Activated T-helper 1 cell treated with anti-CD3 and anti-CD28 coated beads, Interleukin-2, amount 50 U/mL, for 16 hours (primary cell): ENCODE measurements around the gene BPGM.
"Not testable (repeated sequence)": the region's sequence is repeated elsewhere in the genome, so short reads cannot be mapped to it uniquely, and the experiment has no call there.

Experiments
- DNase-seq, 2 donors: peaks; one replicate each; pipeline ENCODE4 v3.0.0-alpha.2; 2020; ENCODE audit warnings: low read depth in 1 of 2, low spot score in 1 of 2

Gene BPGM

DNA sequence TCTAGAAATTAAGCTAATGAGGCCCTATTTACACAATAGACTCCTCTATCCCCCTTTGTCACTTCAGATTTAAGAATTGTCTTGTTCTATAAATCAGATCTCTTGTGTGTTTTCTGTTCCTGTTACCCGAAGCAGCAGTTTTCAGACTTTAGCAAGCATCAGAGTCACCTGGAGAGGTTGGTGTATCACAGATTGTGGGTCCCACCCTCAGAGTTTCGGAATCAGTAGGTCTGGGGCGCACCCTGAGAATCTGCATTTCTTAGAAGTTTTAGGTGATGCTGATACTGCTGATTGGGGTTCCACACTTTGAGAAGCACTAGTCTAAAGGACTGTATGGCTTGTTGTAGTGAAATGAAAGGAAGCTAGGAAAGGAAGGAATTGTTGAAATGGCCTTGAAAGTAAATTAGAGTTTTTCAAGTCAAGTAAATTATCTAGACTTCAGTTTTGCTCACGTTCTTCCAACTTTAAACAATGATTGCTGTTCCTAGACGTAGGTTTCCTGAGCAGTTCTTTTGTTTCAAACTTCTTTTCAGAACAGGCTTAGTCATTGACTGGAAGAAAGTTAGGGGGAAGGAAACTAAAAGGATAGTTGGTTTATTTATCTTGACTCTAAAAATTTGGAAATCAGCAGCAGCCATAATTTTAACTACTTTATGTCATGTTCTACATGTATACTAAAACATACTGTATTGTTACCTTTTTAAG lies 15.7 kb downstream of the BPGM start:
- DNase-seq: no peak

DNA sequence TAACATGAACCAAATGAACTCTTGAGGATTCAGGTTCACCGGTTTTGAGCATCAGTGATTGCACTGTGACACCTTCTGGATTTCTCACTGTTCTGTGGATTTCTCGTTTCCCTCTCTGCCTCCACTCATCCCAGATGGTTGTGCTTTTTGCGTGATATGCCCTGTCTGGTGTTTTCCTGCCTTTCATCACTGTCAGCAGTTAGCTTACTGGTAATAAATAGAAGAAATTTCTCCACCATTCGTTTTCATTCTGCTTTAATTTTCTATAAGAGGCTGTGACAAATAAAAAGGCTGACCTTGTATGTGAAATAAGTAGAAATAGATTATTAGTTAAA lies 16.2 kb downstream of the BPGM start:
- no peak for DNase-seq

DNA sequence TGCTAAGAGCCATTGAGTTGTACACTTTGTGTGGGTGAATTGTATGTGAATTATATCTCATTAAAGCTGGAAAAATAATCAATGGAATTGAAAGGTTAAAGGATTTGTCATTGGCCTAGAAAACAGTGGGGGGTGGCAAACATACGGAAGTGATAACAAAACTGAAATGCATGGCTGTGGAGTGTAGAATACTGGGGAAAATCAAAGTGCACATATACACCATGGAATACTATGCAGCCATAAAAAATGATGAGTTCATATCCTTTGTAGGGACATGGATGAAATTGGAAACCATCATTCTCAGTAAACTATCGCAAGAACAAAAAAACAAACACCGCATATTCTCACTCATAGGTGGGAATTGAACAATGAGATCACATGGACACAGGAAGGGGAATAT lies 18.4 kb downstream of the BPGM start:
- not testable (repeated sequence) for DNase-seq

DNA sequence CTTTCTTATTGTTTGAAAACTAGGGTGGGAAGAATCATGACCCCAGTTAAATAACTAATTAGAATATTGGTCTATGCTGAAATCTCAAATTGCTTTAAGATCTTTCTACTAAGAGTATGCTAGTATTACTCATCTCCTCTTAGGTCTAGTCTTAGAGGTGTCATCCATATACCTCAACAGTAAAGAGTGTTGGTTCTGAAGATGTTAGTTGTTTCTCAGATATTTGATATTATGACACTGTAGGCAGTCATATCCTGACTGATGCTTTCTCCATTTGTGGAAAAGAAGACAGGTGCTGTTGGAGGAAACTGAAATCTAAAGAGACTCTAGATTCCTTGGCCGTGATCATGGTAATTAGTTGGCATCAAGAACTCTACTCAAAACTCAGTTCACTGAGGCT lies 21.2 kb downstream of the BPGM start:
- DNase-seq: no peak

DNA sequence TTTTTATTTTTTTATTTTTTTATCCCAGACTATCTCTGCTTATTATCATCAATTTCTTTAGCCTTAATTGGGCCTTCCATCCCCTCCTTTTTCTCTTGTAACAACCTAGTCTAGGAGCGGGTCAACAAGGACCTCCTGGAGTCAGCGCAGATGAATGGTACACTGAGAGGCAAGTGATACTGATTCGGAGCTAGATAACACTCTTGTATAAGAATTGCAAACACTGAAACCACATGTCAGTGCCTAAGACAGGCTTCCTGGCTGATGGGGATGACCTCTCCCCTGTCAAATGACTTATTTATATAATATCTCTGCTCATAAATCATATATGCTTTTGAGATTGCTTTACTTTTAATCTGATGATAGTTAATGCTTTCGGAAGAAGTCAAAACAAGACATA lies 22.7 kb downstream of the BPGM start:
- DNase-seq: no peak

DNA sequence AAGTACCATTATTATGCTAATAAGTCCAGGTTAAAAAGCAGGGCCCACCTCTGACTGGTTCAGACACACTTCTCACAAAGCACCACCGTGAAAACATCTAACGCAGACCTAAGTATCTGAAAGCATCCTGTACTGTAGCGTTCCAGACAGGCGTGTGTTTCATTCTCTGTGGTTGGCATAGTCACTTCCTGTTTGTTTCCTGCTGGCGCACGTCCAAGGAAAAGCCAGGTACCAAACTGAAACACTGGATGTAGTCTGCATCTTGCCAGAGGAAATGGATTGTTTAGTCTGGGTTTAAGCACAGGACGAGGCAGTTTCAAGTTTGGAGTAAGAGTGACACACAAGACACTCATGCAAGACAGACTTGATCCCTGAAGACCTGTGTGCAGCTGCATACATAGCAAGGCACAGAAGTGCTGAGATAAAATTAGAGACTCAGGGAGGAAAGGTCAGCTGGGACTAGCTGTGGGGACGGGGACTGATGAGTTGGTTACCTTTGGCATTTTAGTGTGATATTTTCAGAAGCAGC lies 23.3 kb downstream of the BPGM start:
- peak; percentile 61 to 76 for DNase-seq

DNA sequence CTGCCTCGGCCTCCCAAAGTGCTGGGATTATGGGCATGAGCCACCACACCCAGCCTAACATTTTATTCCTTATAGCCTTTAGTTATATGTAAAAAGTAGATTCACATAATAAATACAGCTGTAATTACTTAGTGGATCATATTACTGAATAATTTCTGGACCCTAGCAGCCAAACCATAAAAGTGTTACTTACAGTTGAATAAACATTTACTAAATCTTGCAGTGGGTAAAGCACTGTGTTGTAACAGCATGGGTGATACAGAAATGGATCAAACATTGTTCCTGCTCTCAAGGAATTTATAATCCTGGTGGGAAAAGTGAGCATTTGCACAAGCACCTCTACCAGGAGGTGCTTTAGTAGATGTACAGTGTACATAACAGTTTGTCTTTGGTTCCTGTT lies 25.0 kb downstream of the BPGM start:
- no peak for DNase-seq

DNA sequence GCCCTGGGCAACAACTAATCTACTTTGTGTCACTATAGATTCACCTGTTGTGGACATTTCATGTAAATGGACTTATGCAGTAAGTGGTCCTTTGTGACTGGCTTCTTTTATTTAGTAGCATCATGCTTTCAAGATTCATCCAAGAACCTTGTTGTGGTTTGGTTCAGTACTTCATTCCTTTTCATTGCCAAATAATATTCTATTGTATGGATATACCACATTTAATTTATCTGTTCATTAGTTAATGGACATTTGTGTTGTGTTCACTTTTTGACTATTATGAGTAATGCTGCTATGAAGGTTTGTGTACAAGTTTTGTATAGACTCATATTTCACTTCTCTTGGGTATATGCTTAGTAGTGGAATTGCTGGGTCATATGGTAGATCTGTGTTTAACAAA lies 27.8 kb downstream of the BPGM start:
- no peak for DNase-seq

DNA sequence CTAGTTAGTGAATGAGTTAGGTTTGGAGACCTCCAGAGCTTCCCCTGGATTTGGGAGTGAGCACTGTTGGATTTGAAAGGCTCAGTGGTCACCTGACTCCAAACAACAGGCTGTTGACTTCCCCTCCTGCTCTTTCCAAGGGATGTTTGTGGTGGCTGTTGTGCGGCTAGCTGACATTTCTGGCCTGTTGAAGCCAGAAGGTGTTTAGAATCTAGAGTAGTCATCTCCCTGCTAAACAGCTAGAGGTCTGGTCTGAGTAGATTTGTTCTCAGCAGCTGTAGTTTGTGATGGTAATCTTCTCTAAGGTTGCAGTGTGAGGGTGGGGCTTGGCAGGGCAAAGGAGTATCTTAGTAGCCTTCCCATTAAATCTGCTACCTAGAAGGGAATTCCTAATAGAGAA lies 30.1 kb downstream of the BPGM start:
- no peak for DNase-seq

DNA sequence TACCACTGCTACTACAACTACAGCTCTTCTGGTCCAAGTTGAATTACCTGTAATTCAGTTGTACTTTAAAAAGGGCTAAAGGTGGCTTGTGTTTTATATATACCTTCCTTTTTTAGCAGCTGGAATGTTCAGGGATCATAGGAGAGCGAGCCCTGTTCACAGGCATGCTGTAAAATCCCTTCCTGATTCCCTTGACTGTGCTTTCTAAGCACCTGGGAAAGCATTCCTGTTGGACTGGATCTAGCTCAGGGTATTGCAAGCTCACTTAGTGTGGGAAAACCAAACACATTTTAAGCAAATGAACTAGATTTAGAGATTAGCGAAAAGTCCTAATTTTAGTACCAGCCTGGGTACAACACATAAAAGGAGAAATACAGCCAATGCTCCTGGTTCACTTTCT lies 31.5 kb downstream of the BPGM start:
- no peak for DNase-seq

DNA sequence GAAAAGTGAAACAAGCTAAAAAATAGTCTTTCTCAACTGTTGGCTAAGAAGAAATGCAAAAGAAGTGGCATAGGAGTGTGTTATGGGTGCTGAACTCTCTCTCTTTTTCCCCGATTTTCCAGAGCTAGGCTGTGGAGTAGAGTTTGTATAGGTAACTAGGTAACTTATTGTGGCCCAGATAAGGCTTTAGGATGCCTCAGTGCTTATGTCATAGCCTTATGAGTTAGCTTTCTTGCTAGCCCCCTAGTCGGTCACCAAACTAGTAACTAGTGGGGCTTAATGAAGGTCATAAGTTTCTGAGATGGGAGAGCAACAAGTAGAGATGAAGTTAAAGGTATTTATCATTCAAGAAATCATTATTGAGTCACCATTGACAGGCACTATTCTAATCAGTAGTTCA lies 32.4 kb downstream of the BPGM start:
- DNase-seq: no peak

DNA sequence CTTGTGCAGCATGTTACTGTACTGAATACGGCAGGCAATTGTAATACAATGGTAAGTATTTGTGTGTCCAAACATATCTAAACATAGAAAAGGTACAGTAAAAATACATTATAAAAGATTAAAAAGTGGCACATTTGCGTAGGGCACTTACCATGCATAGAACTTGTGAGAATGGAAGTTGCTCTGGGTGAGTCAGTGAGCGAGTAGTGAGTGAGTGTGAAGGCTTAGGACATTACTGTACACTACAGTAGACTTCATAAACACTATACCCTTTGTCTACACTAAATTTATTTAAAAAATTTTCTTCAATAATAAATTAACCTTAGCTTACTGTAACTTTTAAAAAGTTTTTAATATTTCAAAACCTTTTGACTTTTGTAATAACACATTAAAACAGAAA lies 37.5 kb downstream of the BPGM start:
- no peak for DNase-seq

DNA sequence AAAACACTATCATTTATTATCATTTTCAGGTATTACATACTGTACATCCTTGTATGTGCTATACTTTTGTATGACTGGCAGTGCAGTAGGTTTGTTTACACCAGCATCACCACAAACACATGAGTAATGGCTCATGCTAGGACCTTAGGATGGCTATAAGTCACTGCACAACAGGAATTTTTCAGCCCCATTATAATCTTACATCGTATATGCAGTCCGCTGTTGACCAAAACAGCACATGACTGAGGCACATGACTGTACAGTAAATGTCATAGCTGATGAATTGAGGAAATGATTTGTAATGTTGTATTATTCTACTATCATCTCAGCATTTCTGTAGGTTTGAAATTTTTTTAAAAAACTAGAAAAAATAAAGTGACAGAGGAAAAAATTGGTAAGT lies 38.6 kb downstream of the BPGM start:
- no peak for DNase-seq

DNA sequence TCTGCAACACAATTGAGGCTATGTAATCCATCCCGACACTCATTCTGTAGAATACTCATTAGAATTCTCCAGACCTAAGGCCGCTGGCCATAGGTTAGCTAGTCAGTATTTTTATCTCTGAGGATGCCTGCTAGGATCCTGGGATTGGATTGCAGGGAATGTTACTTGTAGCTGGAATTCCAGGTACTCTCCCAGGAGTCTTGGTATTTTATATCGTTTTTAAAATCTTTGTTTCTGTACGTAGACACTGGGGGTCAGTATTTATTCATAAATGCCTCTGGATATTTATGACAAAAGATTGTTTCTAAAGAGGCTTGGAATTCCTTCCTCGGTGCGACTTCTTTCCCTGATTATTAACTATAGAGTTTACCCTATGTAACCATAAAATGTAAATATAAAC lies 40.1 kb downstream of the BPGM start:
- no peak for DNase-seq

DNA sequence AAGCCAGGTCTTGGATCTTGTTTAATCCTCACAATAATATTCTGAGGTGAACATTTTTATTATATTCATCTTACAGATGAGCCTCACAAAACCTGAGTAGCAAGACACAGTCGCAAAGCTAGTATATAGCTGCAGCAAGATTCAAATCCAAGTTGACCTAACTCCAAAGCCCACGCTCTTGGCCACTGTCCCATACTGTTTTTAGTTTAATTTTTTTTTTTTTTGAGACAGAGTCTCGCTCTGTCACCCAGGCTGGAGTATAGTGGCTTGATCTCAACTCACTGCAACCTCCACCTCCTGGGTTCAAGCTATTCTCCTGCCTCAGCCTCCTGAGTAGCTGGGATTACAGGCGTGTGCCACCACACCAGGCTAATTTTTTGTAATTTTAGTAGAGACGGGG lies 42.9 kb downstream of the BPGM start:
- not testable (repeated sequence) for DNase-seq

DNA sequence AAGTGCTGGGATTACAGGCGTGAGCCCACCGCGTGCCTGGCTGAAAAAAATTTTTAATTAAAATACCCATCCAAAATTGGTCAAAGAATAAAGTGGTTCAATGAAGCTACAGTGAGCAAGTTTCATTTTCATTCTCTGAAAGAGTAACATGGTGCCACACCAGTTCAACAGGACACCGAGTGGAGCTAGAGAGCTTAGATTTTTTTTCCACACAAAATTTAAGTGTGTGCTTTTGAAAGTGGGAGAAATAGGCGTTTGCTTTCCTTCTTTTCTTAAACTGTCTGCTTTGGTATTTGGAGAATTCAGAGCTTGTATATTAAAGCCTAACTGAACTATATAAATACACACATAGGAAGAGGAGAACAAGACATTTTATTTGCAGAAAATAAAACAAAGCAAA lies 43.4 kb downstream of the BPGM start:
- DNase-seq: no peak

DNA sequence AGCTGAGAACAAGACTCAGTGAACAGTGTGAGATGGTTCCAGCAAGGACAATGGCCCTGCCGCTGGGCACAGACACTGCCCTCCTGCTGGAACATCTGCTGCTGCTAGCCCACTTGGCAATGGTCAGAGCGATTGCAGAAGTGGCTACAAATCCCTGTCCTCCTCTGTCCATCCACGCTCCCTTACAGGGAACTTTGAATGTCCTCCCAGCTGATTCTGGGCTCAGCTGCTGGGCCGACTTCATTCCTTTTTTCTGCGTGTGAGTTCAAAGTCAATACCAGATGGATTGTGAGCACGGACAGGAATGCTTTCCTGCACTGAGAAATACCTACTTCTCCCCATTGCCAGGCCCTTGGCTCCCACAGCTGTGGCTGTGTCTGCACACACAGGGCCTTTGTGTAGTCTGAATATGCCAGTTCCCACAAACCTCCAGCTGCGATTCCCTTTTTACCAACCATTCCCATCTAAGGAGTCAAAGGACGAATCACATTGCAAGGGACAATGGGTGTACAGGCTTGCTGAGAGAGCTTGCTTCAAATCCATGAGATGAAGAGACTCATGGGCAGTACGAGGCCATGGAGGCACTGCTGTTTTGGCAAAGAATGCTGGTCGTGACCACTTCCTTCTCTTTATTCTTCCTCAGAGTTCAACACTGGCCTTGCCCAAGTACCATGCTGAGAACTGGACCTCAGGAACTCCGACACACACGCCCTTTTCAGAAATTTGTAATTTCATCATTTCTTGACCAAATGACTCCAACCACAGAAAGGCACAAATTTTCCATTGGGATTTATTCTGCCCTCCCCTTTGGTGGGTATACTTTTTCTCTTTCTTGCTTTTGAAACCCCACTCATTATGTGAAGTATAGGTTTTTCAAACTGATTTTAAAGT lies 44.2 kb downstream of the BPGM start:
- DNase-seq: no peak

DNA sequence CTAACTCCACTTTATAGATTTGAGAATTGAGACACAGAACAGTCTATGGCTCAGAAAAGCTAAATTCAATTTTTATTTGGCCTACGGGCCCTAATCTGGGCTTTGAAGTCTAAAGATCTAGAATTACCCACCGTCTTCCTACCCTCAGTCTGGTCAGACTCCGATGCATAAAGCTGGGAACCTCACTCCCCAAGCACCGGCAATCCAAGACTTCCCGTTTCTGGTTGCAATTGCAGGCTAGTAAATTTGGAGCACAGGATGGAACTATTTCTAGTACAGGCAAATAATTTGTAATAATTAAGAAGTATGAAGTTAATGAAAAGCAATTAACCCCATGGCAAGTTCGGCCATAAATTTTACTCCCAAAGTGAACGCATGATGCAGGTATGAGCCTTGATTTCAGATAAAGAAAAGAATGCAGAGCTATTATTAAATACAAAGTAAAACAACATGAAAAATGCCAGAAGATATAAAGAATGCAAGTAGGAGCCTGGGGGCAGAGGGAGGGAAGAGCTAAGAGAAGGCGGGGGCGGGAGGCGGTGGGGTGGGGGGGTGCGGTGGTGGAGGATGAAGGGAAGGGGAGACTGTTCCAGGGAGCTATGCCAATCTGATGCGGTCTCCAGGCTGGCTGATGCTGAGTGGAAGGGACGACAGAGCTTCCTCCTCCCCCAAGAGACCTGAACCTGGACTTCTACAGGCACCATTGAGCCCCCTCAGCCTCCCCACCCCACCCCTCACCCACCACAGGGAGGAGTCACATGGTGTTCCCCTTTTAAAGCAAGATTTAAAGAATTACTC lies 45.1 kb downstream of the BPGM start:
- DNase-seq: no peak

DNA sequence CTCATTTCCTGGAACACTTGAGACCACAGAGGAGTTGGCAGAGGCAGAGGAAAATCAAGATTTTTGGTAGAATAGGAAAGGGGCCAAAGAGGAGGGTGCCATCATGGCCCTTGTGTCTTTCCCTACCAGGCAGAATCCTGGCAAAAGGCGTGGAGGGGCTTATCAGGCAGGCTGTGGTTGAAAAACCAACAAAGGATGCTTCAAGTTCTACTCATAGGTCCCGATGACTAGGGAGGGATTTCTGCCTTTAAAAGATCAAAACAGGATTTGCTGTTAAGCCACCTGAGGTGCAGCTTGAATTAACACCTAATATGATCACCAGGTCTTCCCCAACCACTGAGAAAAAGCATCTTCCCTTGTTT lies 45.7 kb downstream of the BPGM start:
- no peak for DNase-seq

DNA sequence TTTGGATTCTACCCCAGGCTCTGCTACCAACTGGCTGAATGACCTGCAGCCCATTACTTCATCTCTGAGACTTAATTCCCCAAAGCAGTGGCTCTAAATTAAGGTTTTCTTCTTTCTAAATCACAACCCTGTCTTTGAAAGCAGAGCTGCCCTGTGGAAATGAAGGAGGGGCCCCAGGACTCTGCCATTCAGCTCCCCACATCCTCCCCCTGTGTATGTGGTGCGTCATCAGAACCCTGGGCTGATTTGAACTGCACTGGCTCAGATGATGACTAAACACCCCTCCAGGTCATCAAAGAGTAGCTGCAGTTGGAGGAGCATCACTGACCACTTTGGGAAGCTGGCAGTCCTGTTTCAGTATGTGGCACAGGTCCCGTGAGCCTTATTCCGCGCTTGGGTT lies 46.6 kb downstream of the BPGM start:
- DNase-seq: no peak

DNA sequence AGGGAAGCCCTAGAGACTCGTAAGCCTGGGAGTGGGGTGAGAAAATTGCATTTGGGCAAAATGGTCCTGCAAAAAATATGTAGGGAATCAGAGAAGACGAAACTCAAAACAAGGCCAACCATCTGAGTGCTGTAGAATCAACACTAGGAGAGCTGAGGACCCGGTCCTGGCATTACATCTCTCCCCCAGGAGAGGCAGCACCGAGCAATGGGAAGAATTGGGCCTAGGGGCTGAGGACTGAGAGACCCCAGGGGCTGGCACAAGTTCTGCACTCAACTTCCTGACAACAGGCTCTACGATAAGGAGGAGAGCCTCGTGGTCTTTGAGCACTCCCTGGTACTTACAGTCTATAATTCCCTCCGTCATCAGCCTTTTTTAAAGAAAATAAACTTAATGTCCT lies 47.6 kb downstream of the BPGM start:
- no peak for DNase-seq

DNA sequence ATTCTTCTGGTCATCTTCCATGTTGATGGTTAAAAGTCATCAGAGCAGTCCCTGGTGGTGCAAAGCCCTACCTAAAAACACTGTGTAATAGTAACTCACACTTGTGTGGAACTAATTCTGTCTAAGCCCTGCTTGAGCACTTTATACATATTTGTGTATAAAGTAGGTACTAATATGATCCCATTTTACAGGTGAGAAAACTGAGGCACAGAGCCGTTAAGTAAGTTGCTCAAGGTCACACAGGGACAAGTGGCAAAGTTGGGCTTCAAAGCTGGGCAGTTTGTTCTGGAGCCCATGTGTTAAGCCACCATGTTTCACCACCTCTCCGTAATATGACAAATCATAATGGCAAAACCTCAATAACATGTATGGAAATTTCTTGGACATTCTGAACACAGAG lies 48.1 kb downstream of the BPGM start:
- DNase-seq: no peak
